ENCODE results near the gene FAM186B. TPM values are rescaled to one million over a fixed set of nuclear protein-coding genes. Genes with fewer than 3 reads are reported as not detected.

Gene FAM186B
- polyA plus RNA-seq, 1 of the 3 experiments (the other 2 are of a cell fraction) = 0.16 TPM

DNA sequence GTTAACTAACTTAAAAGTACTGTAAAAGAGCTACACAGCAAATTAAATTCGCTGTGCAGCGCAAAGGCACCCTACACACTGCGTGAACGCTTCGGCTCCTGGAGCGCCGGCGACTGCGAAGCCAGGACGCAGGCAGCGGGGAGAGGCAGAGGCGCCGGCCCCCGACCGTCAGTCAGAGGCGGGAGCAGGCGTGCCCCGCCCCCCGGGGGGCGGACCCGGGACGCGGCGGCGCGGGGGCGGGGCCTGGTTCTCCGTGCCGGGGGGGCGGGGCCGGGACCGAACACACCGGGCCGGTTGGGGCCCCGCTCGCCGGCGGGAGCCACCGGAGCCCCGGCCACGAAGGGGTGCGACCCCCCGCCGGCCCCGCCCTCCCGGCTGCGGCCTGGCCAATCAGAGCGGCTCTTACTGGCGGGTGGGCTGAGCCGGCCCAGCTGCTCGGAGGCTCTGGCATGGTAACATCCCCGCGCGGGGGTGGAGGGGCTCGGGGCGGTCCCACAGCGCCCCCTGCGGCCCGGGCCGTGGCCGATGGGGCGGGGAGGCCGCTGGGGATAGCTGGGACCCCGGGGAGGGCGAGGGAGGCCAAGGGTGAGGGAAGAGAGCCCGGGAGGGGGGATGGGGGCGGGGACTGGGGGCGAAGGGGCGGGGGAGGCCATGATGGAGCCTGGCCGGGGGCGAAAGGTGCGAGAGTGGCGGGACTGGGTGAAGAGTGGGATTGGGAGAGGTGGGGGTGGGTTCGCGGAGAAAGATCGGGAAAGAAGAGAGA lies 17.9 kb upstream of the FAM186B start, which contains the start of gene PRPF40B (continued):
- TF ChIP-seq, protein P1, sequence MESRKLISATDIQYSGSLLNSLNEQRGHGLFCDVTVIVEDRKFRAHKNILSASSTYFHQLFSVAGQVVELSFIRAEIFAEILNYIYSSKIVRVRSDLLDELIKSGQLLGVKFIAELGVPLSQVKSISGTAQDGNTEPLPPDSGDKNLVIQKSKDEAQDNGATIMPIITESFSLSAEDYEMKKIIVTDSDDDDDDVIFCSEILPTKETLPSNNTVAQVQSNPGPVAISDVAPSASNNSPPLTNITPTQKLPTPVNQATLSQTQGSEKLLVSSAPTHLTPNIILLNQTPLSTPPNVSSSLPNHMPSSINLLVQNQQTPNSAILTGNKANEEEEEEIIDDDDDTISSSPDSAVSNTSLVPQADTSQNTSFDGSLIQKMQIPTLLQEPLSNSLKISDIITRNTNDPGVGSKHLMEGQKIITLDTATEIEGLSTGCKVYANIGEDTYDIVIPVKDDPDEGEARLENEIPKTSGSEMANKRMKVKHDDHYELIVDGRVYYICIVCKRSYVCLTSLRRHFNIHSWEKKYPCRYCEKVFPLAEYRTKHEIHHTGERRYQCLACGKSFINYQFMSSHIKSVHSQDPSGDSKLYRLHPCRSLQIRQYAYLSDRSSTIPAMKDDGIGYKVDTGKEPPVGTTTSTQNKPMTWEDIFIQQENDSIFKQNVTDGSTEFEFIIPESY (IDR thresholded peaks at IDR 0.05; ENCODE audit: borderline replicate concordance, low read depth) = peak; percentile 7; the same call in 1 of the 2 replicates
- TF ChIP-seq SIN3A (IDR thresholded peaks at IDR 0.05; ENCODE audit: borderline replicate concordance, low read depth, low read length) (no peak), EZH2phosphoT487 (IDR thresholded peaks at IDR 0.05; ENCODE audit: borderline replicate concordance, low read depth) (no peak), FOXM1 (IDR thresholded peaks at IDR 0.05; ENCODE audit: low read depth) (no peak), EP300 (IDR thresholded peaks at IDR 0.05; ENCODE audit: borderline replicate concordance in 1 of 2, low read depth in 1 of 2, low read length in 1 of 2) (0 out of 4 replicates have a peak, but pooled peaks of 1 of the 2 experiments have one; percentile 33), RFX5 (IDR thresholded peaks at IDR 0.05; ENCODE audit: low read length) (no peak), RCOR1 (IDR thresholded peaks at IDR 0.05; ENCODE audit: low read length) (no peak), TEAD4 (IDR thresholded peaks at IDR 0.05; ENCODE audit: borderline replicate concordance, insufficient read depth) (no peak), ELF1 (IDR thresholded peaks at IDR 0.05) (no peak)
- TF ChIP-seq, protein P2, sequence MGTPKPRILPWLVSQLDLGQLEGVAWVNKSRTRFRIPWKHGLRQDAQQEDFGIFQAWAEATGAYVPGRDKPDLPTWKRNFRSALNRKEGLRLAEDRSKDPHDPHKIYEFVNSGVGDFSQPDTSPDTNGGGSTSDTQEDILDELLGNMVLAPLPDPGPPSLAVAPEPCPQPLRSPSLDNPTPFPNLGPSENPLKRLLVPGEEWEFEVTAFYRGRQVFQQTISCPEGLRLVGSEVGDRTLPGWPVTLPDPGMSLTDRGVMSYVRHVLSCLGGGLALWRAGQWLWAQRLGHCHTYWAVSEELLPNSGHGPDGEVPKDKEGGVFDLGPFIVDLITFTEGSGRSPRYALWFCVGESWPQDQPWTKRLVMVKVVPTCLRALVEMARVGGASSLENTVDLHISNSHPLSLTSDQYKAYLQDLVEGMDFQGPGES (IDR thresholded peaks at IDR 0.05; ENCODE audit: low read depth, low read length) = peak; percentile 25; the same call in 1 of the 2 replicates

DNA sequence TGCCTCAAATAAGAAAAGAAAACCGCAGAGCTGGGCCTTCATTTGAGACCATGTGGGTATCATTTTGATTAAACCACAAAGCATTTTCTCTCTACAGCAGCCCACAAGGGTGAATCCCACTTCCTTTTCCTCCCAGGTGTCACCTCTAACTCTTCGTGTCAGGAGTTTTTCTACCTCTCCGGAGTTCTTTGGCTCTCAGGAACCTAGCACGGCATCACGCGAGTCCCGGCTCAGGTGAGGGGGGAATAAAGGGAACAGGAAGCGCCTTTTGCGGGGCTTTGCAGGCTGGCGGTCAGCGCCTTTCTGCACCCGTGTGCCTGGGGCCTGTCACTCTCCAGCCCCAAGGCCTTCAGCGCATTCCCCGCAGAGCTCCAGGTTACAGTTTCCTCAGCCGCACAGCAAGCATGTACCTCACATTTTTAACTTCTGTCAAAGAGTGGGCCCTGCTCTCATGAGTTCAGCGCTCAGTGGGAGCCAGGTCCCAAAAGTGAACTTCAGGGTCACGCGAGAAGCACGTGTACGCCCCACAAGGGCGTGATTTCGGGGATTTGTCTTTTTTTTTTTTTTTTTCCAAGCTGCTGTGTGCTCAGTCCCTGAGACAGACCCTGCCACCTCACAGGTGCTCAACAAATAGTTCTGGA lies 17.2 kb upstream of the FAM186B start:
- Histone ChIP-seq H3K9ac (peak overlapping the region; percentile 57), H3K4me2 (peak overlapping the region; percentile 99), H3K9me2 (no peaks in the 10 kb centered on the region), H3K4me3 (ENCODE audit: low read depth in 2 of 2, low read length in 1 of 2) (peak overlapping the region; percentile 63 to 67), H3K36me3 (replicated peaks in 1 of 2; ENCODE audit: control insufficient read depth in 1 of 2, insufficient read depth in 2 of 2, low read length in 1 of 2) (no peaks in the 10 kb centered on the region), H3K27me3 (ENCODE audit: insufficient read depth) (no peaks in the 10 kb centered on the region), H3K27ac (ENCODE audit: low read depth in 2 of 2, low read length in 1 of 2) (peak overlapping the region; percentile 66 to 86), H3K79me2 (ENCODE audit: insufficient read depth) (no peaks in the 10 kb centered on the region), H3K9me3 (no peaks in the 10 kb centered on the region), H3K4me1 (ENCODE audit: control insufficient read depth in 1 of 2, insufficient read depth in 2 of 2, low read depth in 1 of 2, low read length in 1 of 2) (peaks cover 14 to 37% of the 10 kb centered on the region in 2 experiments; a peak in 3 of 4 replicates), H2AFZ (ENCODE audit: low read depth) (peak overlapping the region; percentile 86), H4K20me1 (ENCODE audit: insufficient read depth) (no peaks in the 10 kb centered on the region), H3F3A (replicated peaks; ENCODE audit: insufficient read depth) (peaks cover 50% of the 10 kb centered on the region)
- TF ChIP-seq, protein P3, sequence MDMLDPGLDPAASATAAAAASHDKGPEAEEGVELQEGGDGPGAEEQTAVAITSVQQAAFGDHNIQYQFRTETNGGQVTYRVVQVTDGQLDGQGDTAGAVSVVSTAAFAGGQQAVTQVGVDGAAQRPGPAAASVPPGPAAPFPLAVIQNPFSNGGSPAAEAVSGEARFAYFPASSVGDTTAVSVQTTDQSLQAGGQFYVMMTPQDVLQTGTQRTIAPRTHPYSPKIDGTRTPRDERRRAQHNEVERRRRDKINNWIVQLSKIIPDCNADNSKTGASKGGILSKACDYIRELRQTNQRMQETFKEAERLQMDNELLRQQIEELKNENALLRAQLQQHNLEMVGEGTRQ (IDR thresholded peaks at IDR 0.05; ENCODE audit: borderline replicate concordance, low read depth, low read length) = no peak
- TF ChIP-seq, protein P1 (IDR thresholded peaks at IDR 0.05; ENCODE audit: borderline replicate concordance, low read depth) = peak; percentile 76; the same call in 1 of the 2 replicates
- TF ChIP-seq RCOR1 (IDR thresholded peaks at IDR 0.05; ENCODE audit: low read length) (0 out of 2 replicates have a peak, but pooled peaks have one; percentile 15), CHD2 (IDR thresholded peaks at IDR 0.05; ENCODE audit: low read length, partially characterized antibody) (peak; percentile 96), EP300 (IDR thresholded peaks at IDR 0.05; ENCODE audit: borderline replicate concordance in 1 of 2, low read depth in 1 of 2, low read length in 1 of 2) (no peak; a peak in 1 of 4 replicates), EZH2phosphoT487 (IDR thresholded peaks at IDR 0.05; ENCODE audit: borderline replicate concordance, low read depth) (no peak), RFX5 (IDR thresholded peaks at IDR 0.05; ENCODE audit: low read length) (no peak)
- TF ChIP-seq, protein P2 (IDR thresholded peaks at IDR 0.05; ENCODE audit: low read depth, low read length) = no peak
- TF ChIP-seq, protein P4, sequence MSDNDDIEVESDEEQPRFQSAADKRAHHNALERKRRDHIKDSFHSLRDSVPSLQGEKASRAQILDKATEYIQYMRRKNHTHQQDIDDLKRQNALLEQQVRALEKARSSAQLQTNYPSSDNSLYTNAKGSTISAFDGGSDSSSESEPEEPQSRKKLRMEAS (IDR thresholded peaks at IDR 0.05; ENCODE audit: low read depth) = peak; percentile 80
- CTCF ChIA-PET = interaction anchor here (0.9 to 13.7 kb wide), 26 partner anchors 8 to 323 kb away, joined by 3 to 102 read pairs (median 4); partner anchors contain the start of genes FAM186B and TMBIM6
- POLR2A ChIA-PET = interaction anchor here (0.6 to 2.3 kb wide), 2 partner anchors 14 to 316 kb away, joined by 3 to 10 read pairs; no protein-coding TSS in a partner anchor
- DNase-seq = no peak
- WGBS (ENCODE audit: low lambda C conversion rate) = 16% methylated on average over 22 of the region's 22 CpGs
